ENCODE measurements around the gene CRY1. TPM values are rescaled to one million over a fixed set of nuclear protein-coding genes. Genes with fewer than 3 reads are reported as not detected.

The CRY1 gene
- total and polyA plus RNA-seq, 8 donors: 3.6 to 95.1 (median 24.0) TPM

DNA sequence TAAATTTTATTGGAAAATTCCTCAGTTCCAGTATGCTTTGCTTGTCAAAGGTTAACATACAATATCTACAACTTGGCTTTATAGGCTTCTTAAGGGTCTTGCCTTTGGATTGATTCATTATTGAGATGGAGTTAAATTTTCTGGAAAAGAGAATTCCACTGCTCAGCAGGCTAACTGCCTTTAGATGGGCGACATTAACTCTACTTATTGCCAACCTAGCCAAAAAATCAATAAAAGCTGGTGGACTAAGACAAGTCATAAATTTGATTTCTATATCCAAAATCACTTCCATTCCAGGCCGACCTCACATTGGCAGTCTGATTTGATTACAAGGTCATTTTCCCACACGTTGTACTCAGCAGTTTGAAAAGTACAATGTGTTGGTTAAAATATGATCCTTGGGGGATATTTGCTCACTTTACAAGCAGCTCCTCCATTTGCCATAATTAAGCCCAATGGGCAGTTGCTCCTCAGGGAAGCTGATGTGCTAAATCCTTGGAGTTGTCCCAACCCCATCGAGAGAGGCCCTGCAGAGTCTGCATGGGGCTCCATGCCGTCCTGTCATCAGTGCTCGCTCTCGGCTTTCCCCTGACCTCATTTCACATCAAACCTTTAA lies 36.1 kb upstream of the CRY1 start:
- no peaks in the 10 kb centered on the region for H3K27me3 ChIP-seq
- intact Hi-C loops (cut with DNase I; ENCODE audit: low total_unique reads): no loop called here
- no peak overlapping the region for H3K4me3 ChIP-seq
- no peak overlapping the region for H3K27ac ChIP-seq
- H3K4me1 ChIP-seq: peaks cover 0 to 5% (median 0%) of the 10 kb centered on the region in 4 donors
- WGBS, 5 donors: 72 to 76% (median 76%) methylated on average over 7 of the region's 7 CpGs
- H3K9me3 ChIP-seq: no peaks in the 10 kb centered on the region
- DNase-seq: no peak
- no peak for TF ChIP-seq EP300 (IDR thresholded peaks at IDR 0.05)
- H3K36me3 ChIP-seq: no peaks in the 10 kb centered on the region

DNA sequence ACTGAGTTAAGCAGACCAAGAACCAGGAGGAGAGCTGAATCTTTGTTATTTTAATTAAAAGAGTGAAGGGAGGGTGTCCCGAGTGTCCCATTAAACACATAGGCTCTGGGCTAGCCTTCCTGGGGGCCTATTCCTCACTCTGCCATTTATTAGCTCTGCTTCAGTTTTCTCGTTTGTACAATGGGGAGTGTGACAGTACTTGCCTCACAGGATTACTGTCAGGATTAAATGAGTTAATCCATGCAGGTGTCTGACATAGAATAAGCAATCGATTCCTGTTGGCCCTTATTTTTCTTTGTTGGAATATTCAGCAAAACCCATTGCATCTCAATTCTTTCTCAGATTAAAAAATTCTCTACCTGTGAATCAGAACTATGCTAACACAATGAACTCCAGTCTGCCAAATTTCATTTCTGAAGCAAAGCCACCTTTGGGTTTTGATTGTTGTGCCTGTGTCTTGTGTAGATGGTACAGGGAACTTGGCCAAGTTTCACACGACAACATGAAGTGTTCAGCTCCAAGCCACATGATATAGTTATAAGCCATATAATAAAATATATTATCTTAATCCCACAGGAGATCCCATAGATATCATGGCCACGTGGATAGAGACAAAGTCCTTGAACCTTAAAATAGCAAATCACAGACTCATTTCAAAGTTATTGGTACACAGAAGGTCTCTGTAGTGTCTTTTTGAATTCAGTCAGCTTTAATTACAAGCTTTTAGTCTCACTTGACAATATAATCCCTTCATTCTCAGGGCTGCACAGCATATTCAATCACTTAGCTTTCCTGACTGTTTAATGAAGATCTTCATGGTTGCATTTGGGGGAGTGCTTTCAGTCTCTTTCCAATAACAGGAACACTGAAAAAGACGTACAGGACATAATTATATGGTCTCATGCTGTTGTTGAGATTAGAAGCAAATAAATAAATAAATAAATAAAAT lies 34.4 kb upstream of the CRY1 start:
- WGBS, 5 donors: 61 to 72% (median 68%) methylated on average over 6 of the region's 6 CpGs
- intact Hi-C loops (cut with DNase I; ENCODE audit: low total_unique reads): no loop called here
- TF ChIP-seq POLR2AphosphoS5 (IDR thresholded peaks at IDR 0.05) (no peak), EP300 (IDR thresholded peaks at IDR 0.05) (no peak), POLR2A (IDR thresholded peaks at IDR 0.05) (no peak)
- TF ChIP-seq, protein P1, sequence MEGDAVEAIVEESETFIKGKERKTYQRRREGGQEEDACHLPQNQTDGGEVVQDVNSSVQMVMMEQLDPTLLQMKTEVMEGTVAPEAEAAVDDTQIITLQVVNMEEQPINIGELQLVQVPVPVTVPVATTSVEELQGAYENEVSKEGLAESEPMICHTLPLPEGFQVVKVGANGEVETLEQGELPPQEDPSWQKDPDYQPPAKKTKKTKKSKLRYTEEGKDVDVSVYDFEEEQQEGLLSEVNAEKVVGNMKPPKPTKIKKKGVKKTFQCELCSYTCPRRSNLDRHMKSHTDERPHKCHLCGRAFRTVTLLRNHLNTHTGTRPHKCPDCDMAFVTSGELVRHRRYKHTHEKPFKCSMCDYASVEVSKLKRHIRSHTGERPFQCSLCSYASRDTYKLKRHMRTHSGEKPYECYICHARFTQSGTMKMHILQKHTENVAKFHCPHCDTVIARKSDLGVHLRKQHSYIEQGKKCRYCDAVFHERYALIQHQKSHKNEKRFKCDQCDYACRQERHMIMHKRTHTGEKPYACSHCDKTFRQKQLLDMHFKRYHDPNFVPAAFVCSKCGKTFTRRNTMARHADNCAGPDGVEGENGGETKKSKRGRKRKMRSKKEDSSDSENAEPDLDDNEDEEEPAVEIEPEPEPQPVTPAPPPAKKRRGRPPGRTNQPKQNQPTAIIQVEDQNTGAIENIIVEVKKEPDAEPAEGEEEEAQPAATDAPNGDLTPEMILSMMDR (IDR thresholded peaks at IDR 0.05): no peak
- Histone ChIP-seq H3K27me3 (peaks cover 0 to 5% (median 3%) of the 10 kb centered on the region in 3 donors), H3K9me3 (no peaks in the 10 kb centered on the region), H3K4me3 (no peak overlapping the region), H3K36me3 (no peaks in the 10 kb centered on the region), H3K4me1 (peaks cover 0 to 5% (median 0%) of the 10 kb centered on the region in 4 donors), H3K27ac (no peak overlapping the region)
- DNase-seq: no peak

- WGBS, 5 donors: 72 to 76% (median 74%) methylated on average over 5 of the region's 5 CpGs
- no peaks in the 10 kb centered on the region for H3K36me3 ChIP-seq
- peak in 1 of 2 donors; percentile 29 for DNase-seq
- H3K4me1 ChIP-seq: peaks cover 0 to 2% (median 0%) of the 10 kb centered on the region in 4 donors
- peaks cover 0 to 13% (median 3%) of the 10 kb centered on the region in 3 donors for H3K27me3 ChIP-seq
- intact Hi-C loops (cut with DNase I; ENCODE audit: low total_unique reads): no loop called here
- H3K4me3 ChIP-seq: no peak overlapping the region
- no peak for TF ChIP-seq POLR2AphosphoS5 (IDR thresholded peaks at IDR 0.05)
- no peak for TF ChIP-seq EP300 (IDR thresholded peaks at IDR 0.05)
- TF ChIP-seq, protein P1 (IDR thresholded peaks at IDR 0.05): no peak
- no peak for TF ChIP-seq POLR2A (IDR thresholded peaks at IDR 0.05)
- no peak overlapping the region for H3K27ac ChIP-seq
- H3K9me3 ChIP-seq: no peaks in the 10 kb centered on the region
These were observed 33.6 kb upstream of the CRY1 start for GRCh38 chr12:107126796-107127481.

DNA sequence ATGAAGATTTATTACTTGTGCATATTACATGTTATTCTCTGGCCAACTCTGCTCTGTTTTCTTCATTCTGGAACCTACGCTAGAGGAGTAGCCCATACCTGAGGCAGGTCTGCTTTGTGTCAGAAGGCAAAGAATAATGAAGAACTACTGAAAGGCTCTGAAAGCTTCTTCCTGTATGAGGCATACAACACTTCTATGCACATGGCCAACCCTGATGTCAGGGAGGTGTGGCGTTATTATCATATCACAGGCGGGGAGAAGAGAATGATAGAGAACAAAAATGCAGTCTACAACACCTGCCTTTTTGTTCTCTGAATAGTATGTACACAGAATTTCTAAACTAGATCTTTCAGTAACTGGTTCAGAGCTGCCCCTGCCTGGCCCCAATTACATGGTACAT lies 32.5 kb upstream of the CRY1 start:
- no peaks in the 10 kb centered on the region for H3K36me3 ChIP-seq
- intact Hi-C loops (cut with DNase I; ENCODE audit: low total_unique reads): no loop called here
- DNase-seq: peak in 1 of 2 donors; percentile 12
- TF ChIP-seq, protein P1 (IDR thresholded peaks at IDR 0.05): no peak
- TF ChIP-seq POLR2AphosphoS5 (IDR thresholded peaks at IDR 0.05): no peak
- no peak for TF ChIP-seq POLR2A (IDR thresholded peaks at IDR 0.05)
- TF ChIP-seq EP300 (IDR thresholded peaks at IDR 0.05): no peak
- no peak overlapping the region for H3K27ac ChIP-seq
- H3K4me3 ChIP-seq: no peak overlapping the region
- H3K9me3 ChIP-seq: no peaks in the 10 kb centered on the region
- 36 to 70% (median 58%) methylated on average over 3 of the region's 3 CpGs for WGBS, 5 donors
- H3K4me1 ChIP-seq: no peaks in the 10 kb centered on the region
- H3K27me3 ChIP-seq: peaks cover 0 to 22% (median 3%) of the 10 kb centered on the region in 3 donors

Measured in stomach (tissue), 9 donors.